Uterus (tissue), 2 donors: ENCODE data around the gene PLA2G4F.

Source experiments
- POLR2A ChIP-seq, 2 donors: fragments of 450-650 bp; IDR thresholded peaks; one replicate each; pipeline ENCODE4 v1.6.1; 2016; ENCODE audit warnings: antibody characterized with exemption in 2 of 2, mild to moderate bottlenecking in 1 of 2, moderate library complexity in 1 of 2
- TF ChIP-seq, protein P1 (sequence below), 4 experiments: fragments of 200-600 bp in 2 of 4; fragments of 450-650 bp in 2 of 4; sonication (generic) in 2 of 4; IDR thresholded peaks; one replicate each; pipeline ENCODE4 v1.5.1; 2016 to 2019; ENCODE audit warnings: antibody characterized with exemption in 4 of 4, mild to moderate bottlenecking in 2 of 4, moderate library complexity in 1 of 4

DNA sequence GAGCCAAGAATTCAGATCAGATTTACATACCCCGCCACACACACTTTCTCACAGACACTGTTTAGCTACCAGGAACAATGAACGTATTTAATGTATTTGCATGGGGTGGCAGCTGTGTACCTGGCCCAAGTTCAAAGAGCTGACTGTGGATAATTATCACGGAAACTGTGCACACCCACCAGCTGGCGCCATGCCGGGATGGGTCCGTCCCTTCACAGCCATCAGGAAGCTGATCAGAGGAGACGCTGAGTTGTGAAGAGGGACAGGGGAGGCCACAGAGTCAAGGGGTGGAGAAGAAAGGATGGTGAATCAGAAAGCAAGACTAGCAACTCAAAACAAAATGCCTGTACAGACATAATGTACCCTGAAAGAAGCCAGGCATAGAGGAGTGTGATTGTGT is 49.0 kb downstream of the PLA2G4F start:
- no peak for TF ChIP-seq POLR2A (IDR thresholded peaks at IDR 0.05)
- TF ChIP-seq, protein P1, sequence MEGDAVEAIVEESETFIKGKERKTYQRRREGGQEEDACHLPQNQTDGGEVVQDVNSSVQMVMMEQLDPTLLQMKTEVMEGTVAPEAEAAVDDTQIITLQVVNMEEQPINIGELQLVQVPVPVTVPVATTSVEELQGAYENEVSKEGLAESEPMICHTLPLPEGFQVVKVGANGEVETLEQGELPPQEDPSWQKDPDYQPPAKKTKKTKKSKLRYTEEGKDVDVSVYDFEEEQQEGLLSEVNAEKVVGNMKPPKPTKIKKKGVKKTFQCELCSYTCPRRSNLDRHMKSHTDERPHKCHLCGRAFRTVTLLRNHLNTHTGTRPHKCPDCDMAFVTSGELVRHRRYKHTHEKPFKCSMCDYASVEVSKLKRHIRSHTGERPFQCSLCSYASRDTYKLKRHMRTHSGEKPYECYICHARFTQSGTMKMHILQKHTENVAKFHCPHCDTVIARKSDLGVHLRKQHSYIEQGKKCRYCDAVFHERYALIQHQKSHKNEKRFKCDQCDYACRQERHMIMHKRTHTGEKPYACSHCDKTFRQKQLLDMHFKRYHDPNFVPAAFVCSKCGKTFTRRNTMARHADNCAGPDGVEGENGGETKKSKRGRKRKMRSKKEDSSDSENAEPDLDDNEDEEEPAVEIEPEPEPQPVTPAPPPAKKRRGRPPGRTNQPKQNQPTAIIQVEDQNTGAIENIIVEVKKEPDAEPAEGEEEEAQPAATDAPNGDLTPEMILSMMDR (IDR thresholded peaks at IDR 0.05) = no peak
